ENCODE results near the gene MRPL34.
"Not testable (repeated sequence)": the region's sequence is repeated elsewhere in the genome, so short reads cannot be mapped to it uniquely, and the experiment has no call there.

Gene MRPL34

DNA sequence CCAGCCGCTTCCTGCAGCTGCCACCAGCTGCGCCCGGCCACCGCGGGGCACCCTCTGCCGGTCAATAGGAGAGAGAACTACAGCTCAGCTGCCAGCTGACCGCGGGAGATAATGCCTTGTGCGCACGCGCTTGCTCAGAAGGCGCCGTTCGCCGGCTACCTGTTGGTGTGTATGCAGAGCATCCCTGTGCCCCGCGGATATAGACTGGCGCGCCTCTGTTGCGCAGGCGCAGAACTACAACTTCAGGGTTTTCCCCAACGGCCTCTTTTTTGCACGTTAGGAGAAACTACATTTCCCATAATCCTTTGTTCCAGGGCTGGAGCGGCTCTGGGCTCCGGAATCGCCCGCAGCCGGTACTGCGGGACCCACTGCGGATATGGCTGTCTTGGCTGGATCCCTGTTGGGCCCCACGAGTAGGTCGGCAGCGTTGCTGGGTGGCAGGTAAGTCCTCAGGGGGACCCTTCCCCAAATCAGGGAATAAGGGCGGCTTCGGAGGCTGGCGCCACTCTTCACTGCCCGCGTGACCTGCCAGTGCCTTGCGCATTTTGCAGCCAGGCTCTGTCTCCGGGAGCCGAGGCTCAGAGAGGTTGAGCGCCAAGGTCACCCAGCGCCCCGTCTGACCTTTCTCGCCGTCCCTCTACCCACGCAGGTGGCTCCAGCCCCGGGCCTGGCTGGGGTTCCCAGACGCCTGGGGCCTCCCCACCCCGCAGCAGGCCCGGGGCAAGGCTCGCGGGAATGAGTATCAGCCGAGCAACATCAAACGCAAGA, at the start of gene MRPL34:
MRPL34 (plus strand) TSS at position 356 of the 768 bp plus-strand sequence; CDS start at position 377, 21 bp downstream.
- peak; percentile 97 for DNase-seq

DNA sequence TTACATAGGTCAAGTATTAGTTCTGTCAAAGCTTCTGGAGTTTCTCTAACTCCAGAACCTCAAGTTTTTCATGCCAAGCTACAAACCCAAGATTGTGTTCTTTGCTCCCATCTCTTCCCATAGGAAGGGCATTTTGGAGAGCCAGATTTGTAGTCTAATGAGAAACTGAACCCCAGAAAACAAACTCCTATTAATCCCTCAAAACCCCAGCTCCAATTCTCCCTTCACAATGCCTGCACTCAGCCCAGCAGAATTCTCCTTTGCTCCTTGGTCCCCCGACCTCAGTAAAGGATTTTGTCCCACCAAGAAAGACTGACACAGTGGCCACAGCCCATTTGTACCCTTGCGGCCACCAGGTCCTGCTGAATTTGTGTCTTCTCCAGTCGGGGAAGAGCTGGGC, 49.5 kb upstream of the MRPL34 start:
- no peak for DNase-seq

DNA sequence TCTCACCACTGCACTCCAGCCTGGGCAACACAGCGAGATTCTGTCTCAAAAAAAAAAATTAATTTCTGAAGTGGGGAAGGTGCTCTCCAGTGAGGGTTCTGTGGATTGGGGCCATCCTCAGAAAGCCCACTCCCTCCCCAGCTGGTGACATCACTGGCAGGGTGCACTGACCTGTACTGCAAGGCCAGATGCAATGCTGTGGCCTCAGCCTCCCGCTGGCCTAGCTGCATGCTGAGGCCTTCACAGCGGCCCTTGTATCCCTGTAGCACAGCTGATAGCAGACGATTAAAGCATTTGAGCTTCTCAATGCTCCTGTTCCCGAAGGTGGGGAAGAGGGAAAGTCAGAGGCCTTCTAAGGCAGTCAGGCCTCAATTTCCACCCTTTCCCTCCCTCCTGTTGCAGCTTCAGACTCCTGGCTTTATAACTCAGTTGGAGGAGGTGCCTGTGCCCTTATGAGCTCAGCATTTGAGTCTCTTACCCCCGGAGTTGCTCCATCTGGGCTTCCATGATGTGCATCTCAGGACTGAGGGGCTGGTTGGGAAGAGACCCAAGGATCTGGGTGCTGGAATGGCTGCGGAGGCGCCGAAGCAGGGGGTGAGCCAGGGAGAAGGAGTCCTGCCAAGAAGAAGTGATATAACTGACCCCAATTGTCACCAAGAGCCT, 46.4 kb upstream of the MRPL34 start:
- no peak for DNase-seq

DNA sequence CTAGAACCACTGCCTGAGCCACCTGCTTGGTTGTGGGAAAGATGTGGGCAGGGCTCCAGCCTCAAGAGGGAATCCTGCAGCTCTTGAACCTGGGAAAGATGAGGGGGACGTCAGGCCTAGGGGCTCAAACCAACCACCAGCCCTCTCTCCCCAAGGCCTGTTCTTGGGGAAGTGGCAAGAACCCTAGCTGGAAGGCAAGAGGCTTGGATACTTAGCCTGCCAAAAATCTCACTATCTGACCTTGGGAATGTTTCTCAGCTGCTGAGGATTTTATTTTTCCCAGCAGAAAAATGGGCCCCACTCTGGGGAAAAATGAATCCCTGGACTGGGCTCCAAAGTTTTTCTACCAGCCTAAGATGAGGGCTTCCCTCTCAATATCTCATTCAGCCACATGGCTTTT, 45.7 kb upstream of the MRPL34 start:
- DNase-seq = no peak

DNA sequence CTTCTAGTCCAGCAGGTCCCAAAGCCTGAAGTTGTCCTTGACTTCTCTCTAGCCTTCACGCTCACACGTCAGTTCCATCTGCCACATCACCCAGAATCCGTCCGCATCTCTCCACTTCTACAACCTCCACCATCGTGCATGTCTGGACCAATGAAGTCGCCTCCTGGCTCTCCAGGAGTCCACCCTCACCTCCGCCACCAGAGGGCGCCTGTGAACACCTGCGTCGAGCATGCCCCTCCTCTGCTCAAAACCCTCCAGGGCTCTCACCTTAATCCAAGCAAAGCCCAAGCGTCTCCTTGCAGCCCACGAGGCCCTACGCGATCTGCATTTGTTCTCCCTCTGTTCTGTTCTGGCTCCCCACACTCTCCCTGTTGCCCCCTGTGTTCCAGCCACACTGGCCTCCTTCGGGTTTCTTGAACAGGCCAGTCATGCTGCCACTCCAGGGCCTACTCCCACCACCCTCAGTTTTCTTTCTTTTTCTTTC, 44.8 kb upstream of the MRPL34 start:
- DNase-seq = peak; percentile 93

DNA sequence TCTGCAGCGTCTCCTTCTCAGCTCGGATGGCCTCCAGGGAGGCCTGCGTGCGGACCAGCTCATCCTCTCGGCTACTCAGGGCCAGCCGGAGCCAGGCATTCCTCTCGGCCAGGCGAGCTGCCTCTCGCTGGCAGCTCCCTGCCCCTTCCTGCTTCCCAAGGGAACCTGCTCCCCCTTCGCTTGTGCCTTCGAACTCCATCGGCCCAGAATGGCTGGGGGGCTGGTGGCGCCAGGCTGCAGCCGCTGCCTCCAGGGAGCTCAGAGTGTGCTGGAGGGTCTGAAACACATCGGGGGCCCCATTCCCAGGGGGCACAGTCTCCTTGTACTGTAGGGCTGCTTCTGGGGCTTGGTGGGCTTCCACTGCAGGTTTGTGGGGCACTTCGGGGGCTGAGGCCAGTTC, 43.1 kb upstream of the MRPL34 start:
- DNase-seq = no peak

DNA sequence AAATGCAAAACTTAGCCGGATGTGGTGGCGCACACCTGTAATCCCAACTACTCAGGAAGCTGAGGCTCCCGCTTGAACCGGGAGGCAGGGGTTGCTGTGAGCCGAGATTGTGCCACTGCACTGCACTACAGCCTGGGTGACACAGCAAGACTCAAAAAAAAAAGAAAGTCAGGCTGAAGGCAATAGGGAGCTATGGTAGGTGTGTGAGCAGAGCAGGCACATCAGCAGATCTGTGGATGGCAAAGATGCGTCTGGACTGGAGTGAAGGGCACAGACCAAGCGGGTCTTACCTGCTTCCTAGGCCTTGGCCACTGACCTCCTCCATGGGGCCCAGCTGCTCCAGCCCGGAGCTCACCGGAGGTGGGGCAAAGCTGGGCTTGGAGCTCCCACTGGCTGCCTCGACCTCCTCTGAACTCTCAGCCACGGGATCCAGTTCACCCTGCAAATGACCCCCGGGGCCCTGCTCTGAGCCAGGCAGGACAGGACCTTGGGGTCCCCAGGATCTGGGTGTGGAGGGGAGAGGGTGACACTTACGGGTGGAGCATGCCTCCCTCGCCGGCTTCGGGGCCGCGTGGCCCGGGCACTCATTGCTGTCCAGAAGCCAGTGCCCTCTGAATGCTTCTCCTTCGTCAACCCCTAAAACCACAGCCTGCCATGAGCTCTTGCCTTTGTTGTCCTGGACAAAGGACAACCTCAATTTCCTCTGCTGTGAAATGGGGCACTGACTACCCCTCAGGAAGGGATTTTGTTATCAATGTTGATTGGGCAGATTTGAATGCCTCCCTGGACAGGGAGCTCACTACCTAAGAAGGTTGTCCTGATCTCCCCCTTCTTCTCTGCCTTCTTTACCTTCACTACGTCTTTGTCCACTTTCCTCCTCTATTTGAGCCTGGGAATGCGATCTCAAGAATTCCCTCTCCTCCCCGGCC, 41.7 kb upstream of the MRPL34 start:
- DNase-seq = no peak

DNA sequence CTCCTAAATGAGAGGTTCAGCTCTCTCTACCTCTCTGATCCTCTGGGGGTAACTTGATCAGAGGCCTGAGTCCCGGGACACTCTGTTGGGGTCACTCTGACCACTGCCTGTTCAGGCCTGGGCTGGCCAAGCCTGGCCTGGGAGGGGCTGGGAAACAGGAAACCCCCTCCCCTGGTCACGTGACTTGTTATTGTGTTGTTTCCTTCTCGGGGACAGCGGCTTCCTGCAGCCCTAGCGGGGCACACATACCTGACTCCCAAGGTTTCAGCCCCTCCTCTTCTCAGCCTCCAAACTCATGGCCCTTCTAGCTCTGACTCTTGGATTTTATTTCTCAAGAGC, 41.1 kb upstream of the MRPL34 start, which contains the start of gene USHBP1:
USHBP1 (minus strand) TSS at position 105 of the 339 bp plus-strand sequence. CDS start 446 bp downstream, outside the sequence.
- no peak for DNase-seq

DNA sequence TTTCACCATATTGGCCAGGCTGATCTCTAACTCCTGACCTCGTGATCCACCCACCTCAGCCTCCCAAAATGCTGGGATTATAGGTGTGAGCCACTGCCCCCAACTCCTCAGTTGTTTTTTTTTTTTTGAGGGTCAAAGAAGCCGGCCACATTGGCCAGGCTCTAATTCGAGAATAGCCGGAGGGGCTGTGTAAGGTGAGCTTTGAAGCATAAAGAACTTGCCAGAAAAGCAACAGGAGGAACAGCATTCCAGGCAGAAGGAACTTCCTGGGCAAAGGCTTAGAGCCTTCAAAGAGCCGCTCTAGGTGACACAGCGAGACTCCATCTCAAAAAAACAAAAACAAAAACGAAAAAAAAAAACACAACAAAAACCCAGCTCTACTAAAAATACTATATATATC, 39.6 kb upstream of the MRPL34 start:
- no peak for DNase-seq

DNA sequence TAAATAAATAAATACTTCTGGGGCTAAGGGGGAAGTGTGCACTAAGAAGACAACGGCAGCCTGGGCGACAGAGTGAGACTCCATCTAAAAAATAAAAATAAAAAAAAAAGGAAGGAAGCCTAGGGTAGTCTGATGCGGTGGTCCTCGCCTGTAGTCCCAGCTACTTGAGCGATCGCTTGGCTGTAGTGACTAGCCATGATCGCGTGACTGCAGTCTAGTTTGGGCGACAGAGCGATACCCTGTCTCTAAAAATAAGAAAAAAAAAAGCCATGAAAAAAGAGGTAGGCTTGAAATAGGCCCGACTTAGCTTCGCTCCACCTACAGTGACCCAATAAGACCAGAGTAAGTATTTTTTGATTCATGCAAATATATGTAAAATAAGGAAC, 39.1 kb upstream of the MRPL34 start:
- DNase-seq = no peak

DNA sequence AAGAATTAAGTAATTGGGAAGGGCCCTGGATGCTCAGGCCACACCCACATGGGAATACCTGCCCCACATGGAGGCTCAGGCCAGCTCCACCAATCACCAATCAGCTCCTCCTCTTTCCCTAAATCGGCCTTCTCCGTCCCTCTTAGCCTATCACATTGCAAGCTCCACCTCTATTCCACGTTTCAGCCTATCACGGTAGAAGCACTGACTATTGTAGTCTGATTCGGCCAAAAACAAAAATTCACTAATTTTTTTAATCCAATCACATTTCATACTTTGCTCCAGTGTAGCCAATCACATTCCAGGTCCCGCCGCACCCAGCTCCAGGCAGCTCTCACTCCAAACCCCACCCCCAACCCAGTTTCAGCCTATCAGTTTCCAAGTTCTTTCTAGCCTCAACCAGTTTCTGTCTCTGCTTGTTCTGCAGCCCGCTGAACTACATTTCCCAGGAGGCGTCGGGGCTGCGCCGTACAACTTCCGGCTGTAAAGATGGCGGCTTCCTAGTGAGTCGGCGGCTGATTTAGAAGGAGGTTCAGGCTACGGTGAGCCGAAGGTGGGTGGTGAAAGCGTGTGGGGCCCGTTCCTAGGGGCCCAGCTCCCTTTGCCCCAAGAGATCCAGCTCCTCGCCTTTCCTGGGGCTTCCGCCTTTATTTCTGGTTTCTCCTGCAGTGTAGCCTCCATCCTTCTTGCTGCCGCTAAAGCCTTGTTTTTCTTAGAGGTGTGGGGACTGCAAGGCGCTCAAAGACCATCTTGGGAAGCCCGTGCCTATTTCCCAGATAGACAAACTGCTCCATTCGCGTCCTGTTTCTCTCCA, 38.5 kb upstream of the MRPL34 start, which contains the start of gene BABAM1:
BABAM1 (plus strand) TSS at position 469 of the 814 bp plus-strand sequence. CDS start 1,364 bp downstream, outside the sequence.
- peak; percentile 96 for DNase-seq

DNA sequence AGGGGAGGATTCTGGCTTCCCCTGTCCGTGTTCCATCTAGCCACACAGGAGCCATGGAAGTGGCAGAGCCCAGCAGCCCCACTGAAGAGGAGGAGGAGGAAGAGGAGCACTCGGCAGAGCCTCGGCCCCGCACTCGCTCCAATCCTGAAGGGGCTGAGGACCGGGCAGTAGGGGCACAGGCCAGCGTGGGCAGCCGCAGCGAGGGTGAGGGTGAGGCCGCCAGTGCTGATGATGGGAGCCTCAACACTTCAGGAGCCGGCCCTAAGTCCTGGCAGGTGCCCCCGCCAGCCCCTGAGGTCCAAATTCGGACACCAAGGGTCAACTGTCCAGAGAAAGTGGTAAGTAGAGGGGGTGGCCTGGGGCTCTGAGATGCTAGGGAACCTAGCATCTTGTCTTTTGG, 36.9 kb upstream of the MRPL34 start:
- no peak for DNase-seq

DNA sequence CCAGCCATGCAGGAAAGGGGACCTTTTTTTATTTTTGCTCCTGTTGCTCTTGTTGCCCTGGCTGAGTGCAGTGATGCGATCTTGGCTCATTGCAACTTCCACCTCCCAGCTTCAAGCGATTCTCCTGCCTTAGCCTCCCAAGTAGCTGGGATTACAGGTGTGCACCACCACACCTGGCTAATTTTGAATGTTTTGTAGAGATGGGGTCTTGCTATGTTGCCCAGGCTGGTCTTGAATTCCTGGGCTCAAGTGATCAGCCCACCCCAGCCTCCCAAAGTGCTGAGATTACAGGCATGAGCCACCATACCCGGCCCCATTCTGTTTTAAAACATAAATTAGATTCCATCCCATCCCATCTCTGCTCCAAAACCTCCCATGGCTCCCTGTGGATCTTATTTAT, 30.8 kb upstream of the MRPL34 start:
- DNase-seq = not testable (repeated sequence)

DNA sequence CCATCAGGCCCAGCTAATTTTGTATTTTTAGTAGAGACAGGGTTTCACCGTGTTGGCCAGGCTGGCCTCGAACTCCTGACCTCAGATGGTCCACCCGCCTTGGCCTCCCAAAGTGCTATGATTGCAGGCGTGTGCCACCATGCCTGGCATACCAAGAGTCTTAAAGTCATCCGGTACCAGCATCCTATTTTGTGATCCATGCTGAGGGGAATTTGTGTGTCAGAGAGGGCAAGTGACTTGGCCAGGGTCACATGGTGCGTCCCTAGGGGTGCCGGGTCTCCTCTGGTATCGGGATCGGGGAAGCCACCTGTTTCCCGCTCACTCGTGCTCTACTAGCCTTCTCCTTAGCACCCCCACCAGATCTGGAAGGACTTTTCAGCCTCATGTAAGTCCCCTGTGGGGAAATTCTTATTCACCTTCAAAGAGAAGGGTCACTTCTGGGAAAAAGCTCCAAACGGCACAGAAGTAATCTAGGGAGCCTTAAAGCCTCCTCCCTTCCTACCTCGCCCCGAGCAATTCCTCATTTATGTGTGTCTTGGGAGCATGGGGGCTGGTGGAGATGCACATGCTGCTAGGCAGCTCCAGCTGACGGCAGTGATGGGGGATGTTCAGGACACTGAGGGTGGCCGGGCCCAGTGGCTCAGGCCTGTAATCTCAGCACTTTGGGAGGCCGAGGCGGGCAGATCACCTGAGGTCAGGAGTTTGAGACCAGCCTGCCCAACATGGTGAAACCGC, 30.1 kb upstream of the MRPL34 start:
- DNase-seq = no peak

DNA sequence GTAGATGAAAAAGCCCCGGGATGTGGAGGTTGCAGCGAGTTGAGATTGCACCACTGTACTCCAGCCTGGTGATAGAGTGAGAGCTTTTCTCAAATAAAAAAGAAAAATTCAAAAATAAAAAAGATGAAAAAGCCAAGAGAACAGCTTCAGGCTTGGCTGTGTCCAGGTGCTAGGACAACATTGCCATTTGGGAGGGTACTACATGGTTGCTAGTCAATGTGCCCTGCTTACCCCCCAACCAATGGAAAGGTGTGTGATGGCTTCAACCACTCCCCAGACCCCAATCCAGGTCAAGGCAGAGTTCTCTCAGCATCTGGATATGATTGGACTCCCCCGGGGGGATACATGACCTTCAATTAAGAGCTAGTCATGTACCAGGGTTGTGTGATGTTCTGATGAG, 26.2 kb upstream of the MRPL34 start:
- no peak for DNase-seq

DNA sequence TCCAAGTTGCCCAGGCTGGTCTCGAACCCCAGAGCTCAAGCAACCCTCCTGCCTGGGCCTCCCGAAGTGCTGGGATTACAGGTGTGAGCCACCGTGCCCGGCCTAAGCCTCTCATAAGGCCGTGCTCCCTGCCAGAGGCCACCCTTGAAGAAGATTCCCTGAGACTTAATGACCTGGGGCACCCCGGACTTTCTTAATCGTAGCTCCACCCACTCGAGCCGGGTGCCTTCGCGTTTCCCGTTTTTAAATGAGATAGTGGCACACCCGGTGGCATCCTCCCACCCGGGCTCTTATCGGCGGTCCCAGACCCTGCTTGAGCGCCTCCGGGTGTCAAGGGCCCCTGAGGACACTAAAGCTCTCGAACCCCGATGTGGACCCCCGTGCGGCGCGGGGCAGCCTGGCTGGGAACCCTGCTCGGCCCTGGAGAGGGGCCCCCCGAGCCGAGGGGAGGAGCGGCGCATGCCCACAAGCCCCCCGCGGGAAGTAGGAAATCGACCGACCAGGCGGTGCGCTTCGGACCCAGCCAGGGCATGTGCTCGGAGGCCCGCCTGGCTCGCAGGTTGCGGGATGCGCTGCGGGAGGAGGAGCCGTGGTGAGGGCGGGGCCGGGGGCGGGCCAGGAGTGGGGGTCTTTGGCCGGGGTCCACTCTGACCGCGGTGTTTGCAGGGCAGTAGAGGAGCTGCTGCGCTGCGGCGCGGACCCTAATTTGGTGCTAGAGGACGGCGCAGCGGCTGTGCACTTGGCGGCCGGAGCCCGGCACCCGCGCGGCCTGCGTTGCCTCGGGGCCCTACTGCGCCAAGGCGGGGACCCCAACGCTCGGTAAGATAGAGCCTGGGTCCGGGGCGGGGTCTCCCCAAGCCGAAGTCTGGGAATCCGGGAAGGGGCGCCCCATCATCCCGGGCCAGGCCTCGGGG, 24.0 kb upstream of the MRPL34 start, which contains the start of gene ANKLE1:
ANKLE1 (plus strand) TSS at position 511 of the 914 bp plus-strand sequence; CDS start at position 531, 20 bp downstream.
- peak; percentile 35 for DNase-seq

DNA sequence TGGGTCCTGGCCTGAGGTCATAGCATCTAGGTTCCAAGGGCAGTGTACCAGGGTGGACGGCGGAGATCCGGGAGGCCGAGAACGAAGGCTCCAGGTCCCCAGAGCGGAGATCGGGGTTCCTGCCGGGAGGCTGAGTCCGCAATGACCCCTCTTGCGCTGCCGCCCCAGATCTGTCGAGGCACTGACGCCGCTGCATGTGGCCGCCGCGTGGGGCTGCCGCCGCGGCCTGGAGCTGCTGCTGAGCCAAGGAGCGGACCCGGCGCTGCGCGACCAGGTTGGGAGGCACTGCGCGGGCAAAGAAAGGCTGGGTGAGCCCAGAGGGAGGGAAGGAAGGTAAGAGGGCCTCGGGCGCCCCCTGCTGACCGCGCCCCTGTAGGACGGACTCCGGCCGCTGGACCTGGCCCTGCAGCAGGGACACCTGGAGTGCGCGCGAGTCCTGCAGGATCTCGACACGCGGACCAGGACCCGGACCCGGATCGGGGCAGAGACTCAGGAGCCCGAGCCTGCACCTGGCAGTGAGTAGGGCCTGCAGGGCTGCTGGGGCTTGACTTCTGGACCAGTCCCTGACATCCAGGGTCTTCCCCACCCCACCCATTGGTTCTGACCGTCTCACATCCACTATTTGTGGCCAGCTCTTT, 23.1 kb upstream of the MRPL34 start:
- DNase-seq = peak; percentile 84

DNA sequence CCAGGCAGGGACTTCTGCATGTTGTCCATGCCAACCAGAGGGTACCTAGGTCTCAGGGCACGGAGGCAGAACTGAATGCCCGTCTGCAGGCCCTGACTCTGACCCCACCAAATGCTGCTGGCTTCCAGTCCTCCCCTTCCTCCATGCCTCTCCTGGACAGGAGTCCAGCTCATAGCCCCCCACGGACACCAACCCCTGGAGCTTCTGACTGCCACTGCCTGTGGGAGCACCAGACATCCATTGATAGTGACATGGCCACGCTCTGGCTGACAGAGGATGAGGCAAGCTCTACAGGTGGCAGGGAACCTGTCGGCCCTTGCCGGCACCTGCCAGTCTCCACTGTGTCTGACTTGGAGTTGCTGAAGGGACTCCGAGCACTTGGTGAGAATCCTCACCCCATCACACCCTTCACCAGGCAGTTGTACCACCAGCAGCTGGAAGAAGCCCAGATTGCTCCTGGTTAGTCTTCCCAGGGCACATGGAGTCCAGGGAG, 22.1 kb upstream of the MRPL34 start:
- DNase-seq = no peak

DNA sequence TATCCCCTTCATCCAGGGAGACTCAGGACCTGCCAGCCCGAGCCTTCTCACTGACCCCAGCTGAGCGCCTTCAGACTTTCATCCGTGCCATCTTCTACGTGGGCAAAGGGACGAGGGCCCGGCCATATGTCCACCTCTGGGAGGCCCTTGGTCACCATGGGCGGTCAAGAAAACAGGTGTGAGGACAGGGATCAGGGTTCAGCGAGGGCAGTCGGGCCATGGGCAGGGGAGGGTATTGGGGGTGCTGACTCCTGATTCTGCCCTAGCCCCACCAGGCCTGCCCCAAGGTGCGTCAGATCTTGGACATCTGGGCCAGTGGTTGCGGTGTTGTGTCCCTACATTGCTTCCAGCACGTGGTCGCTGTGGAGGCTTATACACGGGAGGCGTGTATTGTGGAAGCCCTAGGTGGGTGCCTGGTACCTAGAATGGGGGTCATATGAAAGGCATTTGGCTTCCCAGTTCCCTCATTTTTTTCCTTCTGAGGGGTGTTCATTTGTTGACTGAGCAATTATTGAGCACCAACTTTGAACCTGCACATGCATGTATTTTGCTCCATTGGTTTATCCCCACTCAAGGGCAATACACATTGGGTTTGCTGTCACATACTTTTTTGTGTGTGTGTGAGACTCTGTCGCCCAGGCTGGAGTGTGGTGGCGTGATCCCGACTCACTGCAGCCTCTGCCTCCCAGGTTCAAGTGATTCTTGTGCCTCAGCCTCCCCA, 20.1 kb upstream of the MRPL34 start:
- no peak for DNase-seq

Measured in CD4-positive, alpha-beta T cell treated with Interleukin-6 for 4 hours (primary cell).